ENCODE measurements around the gene EIF2B2.
"Not testable (repeated sequence)": the region's sequence is repeated elsewhere in the genome, so short reads cannot be mapped to it uniquely, and the experiment has no call there.

EIF2B2 gene

DNA sequence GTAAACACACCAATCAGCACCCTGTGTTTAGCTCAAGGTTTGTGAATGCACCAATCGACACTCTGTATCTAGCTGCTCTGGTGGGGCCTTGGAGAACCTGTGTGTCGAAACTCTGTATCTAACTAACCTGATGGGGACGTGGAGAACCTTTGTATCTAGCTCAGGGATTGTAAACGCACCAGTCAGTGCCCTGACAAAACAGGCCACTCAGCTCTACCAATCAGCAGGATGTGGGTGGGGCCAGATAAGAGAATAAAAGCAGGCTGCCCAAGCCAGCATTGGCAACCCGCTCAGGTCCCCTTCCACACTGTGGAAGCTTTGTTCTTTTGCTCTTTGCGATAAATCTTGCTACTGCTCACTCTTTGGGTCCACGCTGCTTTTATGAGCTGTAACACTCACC is 6.9 kb upstream of the EIF2B2 start:
- not testable (repeated sequence) for DNase-seq

GRCh38 chr14:75001261-75001660 is 1.5 kb upstream of the EIF2B2 start:
- no peak for DNase-seq

DNA sequence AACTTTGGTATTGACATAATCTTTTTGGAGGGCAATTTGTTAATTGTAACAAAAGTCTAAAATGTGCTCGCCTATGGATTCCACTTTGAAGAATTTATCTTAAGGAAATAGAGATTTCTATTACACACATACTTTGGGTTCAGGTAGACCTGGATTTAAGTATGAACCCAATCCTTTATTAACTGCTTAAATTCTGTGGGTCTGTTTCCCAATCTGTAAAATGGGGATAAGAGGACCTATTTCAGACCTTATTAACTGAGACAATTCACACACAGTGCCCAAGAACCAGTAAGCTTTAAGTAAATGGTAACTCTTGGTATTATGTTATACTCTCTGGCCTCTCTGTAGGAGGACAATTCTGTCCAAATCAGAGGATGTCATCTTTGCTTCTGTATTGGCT is 822 bp upstream of the EIF2B2 start:
- no peak for DNase-seq

GRCh38 chr14:75003250-75004027 is 718 bp downstream of the EIF2B2 start:
- no peak for DNase-seq

- DNase-seq, result no peak
Measured at GRCh38 chr14:75005357-75005756, 2.6 kb downstream of the EIF2B2 start.

GRCh38 chr14:75009176-75009575 is 6.5 kb downstream of the EIF2B2 start:
- DNase-seq, result no peak

- no peak for DNase-seq
Measured at GRCh38 chr14:75010472-75011093, 7.9 kb downstream of the EIF2B2 start.

GRCh38 chr14:75011356-75011994 is 8.8 kb downstream of the EIF2B2 start:
- no peak for DNase-seq

- no peak for DNase-seq
Measured at GRCh38 chr14:75013290-75013689, 10.6 kb downstream of the EIF2B2 start.

DNA sequence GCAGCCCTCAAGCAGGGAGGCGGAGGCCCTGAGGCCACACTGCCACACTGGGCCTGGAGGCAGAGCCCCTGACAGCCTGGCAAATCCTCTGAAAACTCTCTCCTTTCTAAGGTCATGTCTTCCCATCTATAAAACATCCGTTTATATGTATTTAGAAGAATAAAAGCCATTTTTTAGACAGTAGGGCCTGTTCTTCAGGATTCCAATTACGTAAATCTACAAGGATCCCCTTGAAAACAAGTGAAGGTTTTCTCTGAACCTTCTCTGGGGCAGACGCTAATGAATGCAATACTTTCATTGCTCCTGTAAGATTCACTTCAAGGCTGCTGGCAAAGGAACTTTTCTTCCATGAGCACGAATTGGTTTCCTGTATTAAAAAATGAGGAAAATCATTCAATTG is 12.8 kb downstream of the EIF2B2 start:
- DNase-seq, result no peak

- DNase-seq, result no peak
Measured at GRCh38 chr14:75016815-75017214, 14.1 kb downstream of the EIF2B2 start.

DNA sequence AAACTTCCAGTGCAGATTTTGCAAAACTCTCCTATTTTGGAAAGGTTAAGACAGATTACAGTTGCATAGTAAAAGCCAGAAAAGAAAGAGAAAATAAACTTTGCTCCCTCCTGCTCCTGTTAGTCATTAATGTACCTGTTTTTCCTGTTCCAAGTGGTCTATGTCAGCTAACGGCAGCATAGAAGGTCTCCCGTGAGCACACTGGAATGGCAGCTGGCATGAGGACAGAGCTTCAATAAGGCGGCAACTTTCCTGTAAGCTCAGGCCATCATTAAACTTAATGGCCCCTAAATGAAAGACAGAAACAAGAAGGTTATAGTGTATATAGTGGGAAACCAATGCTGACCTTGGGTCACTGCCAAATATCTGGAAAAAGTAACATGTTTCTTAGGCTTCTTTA is 16.0 kb downstream of the EIF2B2 start:
- DNase-seq, result no peak

DNA sequence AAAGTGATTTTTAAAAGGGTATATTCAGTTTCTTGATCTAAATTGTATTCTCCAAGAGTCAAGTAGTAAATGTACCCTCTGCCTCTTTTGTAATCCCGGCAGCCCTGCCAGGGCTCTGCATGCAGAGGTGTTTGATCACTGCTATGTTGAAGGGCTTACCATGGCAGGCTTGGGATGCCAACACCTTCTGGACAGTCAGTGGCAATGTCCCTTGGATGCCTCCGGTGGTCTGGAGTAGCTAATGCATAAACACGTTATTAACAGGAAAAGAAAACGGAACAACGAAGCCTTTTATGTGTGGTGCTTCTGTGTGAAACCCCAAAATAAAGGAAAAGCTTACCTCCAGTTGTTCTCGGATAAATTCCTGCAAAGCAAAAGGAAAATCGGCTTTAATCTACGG is 19.9 kb downstream of the EIF2B2 start:
- no peak for DNase-seq

GRCh38 chr14:75023108-75023507 is 20.4 kb downstream of the EIF2B2 start:
- no peak for DNase-seq

GRCh38 chr14:75025082-75025481 is 22.4 kb downstream of the EIF2B2 start:
- no peak for DNase-seq

DNA sequence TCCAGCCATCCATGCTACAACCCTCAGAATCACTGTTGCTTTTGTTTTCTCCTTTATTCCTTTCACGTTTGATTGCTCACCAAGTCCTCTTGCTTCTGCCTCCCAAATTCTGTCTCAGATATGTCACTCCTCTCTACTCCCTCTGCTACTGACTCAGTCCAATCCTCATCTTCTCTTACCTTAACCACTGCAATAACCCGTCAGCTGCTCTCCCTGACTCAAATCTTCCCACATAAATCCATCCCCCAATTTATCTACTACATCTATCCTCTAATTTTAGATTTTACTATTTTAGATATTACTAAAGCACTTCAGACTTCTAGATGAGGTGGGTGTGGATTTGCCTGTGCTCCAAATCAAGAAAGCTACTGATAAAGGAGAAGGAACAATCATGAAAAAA is 23.2 kb downstream of the EIF2B2 start:
- DNase-seq, result no peak

DNA sequence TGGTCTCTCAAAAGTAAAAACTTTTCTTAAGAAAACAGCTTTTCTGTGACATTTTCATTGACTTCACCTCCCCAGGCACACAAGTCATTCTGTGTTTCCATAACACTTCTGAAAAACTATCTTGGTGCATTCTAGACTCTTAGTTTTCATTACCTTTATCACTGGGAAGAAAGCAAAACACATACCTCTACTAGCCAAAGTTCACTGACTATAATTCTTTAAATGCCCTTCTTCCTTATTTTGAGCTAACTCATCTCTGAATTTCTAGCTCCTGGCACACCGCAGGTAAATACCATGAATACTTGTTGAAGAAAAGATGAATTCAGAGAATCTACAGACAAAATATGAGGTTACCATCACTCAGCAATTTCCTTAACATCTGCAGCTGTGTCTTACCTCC is 27.4 kb downstream of the EIF2B2 start:
- DNase-seq, result no peak

DNA sequence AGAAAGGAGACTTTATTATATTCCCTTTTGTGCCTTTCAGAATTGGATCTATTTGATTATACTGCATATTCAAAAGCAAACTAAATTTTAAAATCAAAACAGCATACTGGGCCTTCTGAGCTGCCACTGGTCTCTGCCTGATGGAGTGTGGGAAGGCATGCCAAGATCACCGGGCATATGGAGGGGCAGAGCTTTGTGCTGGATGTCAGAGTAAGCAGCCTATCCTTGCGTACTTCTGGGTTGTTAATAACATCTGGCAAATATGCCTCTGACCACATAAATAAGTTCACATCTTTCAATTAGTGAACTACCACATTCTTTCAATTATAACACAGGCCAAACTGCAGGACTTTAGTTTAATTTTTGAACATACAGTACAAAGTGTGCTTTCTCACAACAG is 30.2 kb downstream of the EIF2B2 start:
- DNase-seq, result no peak

DNA sequence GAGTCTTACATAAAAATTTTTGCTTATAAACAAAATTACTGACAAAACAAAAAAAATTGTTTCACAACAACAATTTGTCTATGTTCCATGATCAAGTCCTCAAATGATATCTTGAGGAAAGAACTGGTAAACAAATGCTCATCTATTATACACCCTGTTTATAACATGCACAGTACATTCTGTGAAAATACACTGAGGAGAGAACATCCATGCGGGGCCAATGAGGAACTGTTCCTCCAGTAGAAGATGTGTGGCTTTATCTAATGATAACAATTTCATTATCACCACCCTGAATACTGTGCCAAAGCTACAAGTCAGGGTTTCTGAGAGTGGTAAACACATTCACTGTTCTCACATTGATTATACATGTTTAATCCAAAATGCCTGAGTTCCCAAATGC is 37.8 kb downstream of the EIF2B2 start:
- no peak for DNase-seq

DNA sequence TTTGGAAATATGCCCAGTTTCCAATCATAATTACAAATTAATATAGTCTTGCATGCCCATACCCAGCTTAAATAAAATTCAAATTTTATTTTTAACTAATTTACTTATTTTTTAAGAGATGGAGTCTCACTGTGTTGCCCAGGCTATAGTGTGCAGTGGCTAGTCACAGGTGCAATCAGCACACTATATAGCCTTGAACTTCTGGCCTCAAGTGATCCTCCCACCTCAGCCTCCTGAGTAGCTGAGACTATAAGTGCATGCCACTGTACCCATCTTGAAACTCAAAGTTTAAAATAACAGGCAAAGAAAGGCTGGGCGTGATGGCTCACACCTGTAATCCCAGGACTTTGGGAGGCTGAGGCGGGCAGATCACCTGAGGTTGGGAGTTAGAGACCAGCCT is 38.2 kb downstream of the EIF2B2 start:
- DNase-seq, result no peak

DNA sequence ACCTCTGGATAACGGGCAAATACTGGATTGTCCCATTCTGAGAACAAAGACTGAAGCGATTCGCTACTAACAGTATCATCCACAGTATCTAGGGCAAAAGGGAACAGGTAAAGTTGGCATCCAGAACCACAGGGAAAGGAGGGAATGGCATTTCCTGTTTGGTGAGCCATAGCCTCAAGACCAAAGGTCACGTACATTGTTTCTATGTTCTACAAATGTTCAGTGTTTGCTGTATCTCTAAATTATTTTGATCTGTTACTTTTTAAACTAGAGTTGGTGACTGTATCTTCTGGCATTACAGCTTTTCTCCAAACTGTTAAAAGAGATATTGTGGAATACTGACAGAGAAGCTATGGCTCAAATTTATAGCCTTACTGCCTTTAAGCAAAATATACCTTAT is 38.9 kb downstream of the EIF2B2 start:
- no peak for DNase-seq

GRCh38 chr14:75042035-75042434 is 39.3 kb downstream of the EIF2B2 start:
- DNase-seq, result no peak

DNA sequence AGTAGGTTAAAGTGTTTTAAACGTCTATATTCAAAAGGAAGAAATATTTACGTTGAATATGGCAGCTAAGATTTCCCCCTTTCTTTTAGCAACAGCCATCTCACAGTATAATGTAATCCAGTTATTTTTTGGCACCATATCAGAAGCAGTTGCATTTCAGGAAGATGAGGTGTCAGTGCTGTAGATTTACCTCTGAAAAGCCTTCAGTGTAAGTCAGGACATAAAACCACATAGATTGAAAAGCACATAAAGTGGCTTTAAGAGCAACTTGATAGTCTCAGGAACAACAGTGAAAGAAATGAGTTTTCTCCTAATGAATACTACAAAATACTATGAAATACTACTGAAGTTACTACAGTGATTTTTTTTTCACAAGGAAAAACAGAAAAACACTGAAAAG is 41.6 kb downstream of the EIF2B2 start:
- no peak for DNase-seq

GRCh38 chr14:75044752-75045151 is 42.0 kb downstream of the EIF2B2 start:
- no peak for DNase-seq

All from NCI-H187 (cell line).